ENCODE measurements around the gene RFX6. TPM values are rescaled to one million over a fixed set of nuclear protein-coding genes. Genes with fewer than 3 reads are reported as not detected.

The RFX6 gene
- total RNA-seq, 4 donors from 2014 or later: not detected

- no peak overlapping the region for H3K27ac ChIP-seq
- in situ Hi-C loops (cut with MboI; ENCODE audit: low sequenced_read_pairs in 4 of 4): no loop called here
- H3K27me3 ChIP-seq: no peaks in the 10 kb centered on the region
- no peaks in the 10 kb centered on the region for H3K4me1 ChIP-seq
- no peak overlapping the region for H3K4me3 ChIP-seq
- intact Hi-C loops (cut with DNase I; ENCODE audit: low total_unique reads): no loop called here
- ATAC-seq (no peak), DNase-seq (no peak)
- no peaks in the 10 kb centered on the region for H3K9me3 ChIP-seq
- H3K36me3 ChIP-seq: no peaks in the 10 kb centered on the region
- TF ChIP-seq POLR2A (IDR thresholded peaks at IDR 0.05): no peak
- no peak for TF ChIP-seq CTCF (IDR thresholded peaks at IDR 0.05 in 4 of 5, conservative IDR thresholded peaks at IDR 0.05 in 1 of 5)
Observed at GRCh38 chr6:116941727-116942126, 64.7 kb downstream of the RFX6 start.

GRCh38 chr6:116945809-116946208, 68.8 kb downstream of the RFX6 start:
- Histone ChIP-seq H3K9me3 (no peaks in the 10 kb centered on the region), H3K36me3 (no peaks in the 10 kb centered on the region), H3K27ac (no peak overlapping the region), H3K4me3 (no peak overlapping the region), H3K27me3 (no peaks in the 10 kb centered on the region), H3K4me1 (no peaks in the 10 kb centered on the region)
- in situ Hi-C loops (cut with MboI; ENCODE audit: low sequenced_read_pairs in 4 of 4): no loop called here
- ATAC-seq (no peak), DNase-seq (no peak)
- TF ChIP-seq CTCF (IDR thresholded peaks at IDR 0.05 in 4 of 5, conservative IDR thresholded peaks at IDR 0.05 in 1 of 5): no peak
- TF ChIP-seq POLR2A (IDR thresholded peaks at IDR 0.05): no peak
- intact Hi-C loops (cut with DNase I; ENCODE audit: low total_unique reads): no loop called here

GRCh38 chr6:116948533-116949304, 71.7 kb downstream of the RFX6 start:
- Histone ChIP-seq H3K27me3 (no peaks in the 10 kb centered on the region), H3K36me3 (no peaks in the 10 kb centered on the region), H3K4me1 (no peaks in the 10 kb centered on the region), H3K27ac (no peak overlapping the region), H3K4me3 (no peak overlapping the region), H3K9me3 (no peaks in the 10 kb centered on the region)
- ATAC-seq (no peak), DNase-seq (no peak)
- in situ Hi-C loops (cut with MboI; ENCODE audit: low sequenced_read_pairs in 4 of 4) (no loop called here), intact Hi-C loops (cut with DNase I; ENCODE audit: low total_unique reads) (no loop called here)
- no peak for TF ChIP-seq POLR2A (IDR thresholded peaks at IDR 0.05)
- TF ChIP-seq CTCF (IDR thresholded peaks at IDR 0.05 in 4 of 5, conservative IDR thresholded peaks at IDR 0.05 in 1 of 5): no peak

- in situ Hi-C loops (cut with MboI; ENCODE audit: low sequenced_read_pairs in 4 of 4): loop anchor here in 2 of 4 donors (25.0 kb wide), 2 partner anchors 237 to 387 kb away; no protein-coding TSS in a partner anchor
- intact Hi-C loops (cut with DNase I; ENCODE audit: low total_unique reads): no loop called here
- TF ChIP-seq CTCF (IDR thresholded peaks at IDR 0.05 in 4 of 5, conservative IDR thresholded peaks at IDR 0.05 in 1 of 5) (no peak), POLR2A (IDR thresholded peaks at IDR 0.05) (no peak)
Observed at GRCh38 chr6:116949964-116950363, 72.9 kb downstream of the RFX6 start.

More at GRCh38 chr6:116949964-116950363, 72.9 kb downstream of the RFX6 start:
- no peaks in the 10 kb centered on the region for H3K9me3 ChIP-seq
- no peak for DNase-seq
- H3K4me3 ChIP-seq: no peak overlapping the region
- H3K4me1 ChIP-seq: no peaks in the 10 kb centered on the region
- no peak for ATAC-seq
- no peak overlapping the region for H3K27ac ChIP-seq
- no peaks in the 10 kb centered on the region for H3K36me3 ChIP-seq
- H3K27me3 ChIP-seq: no peaks in the 10 kb centered on the region

Data from gastrocnemius medialis (tissue), 4 donors.